HG02885 (cell line): ENCODE results near the gene MBP.

Experiments
- ATAC-seq: cut with Tn5 transposase; IDR thresholded peaks from one replicate; pipeline ENCODE4 v1.9.1; 2021; ENCODE audit warnings: mild to moderate bottlenecking; ENCODE audit not compliant: unreplicated experiment, poor library complexity

The MBP gene

DNA sequence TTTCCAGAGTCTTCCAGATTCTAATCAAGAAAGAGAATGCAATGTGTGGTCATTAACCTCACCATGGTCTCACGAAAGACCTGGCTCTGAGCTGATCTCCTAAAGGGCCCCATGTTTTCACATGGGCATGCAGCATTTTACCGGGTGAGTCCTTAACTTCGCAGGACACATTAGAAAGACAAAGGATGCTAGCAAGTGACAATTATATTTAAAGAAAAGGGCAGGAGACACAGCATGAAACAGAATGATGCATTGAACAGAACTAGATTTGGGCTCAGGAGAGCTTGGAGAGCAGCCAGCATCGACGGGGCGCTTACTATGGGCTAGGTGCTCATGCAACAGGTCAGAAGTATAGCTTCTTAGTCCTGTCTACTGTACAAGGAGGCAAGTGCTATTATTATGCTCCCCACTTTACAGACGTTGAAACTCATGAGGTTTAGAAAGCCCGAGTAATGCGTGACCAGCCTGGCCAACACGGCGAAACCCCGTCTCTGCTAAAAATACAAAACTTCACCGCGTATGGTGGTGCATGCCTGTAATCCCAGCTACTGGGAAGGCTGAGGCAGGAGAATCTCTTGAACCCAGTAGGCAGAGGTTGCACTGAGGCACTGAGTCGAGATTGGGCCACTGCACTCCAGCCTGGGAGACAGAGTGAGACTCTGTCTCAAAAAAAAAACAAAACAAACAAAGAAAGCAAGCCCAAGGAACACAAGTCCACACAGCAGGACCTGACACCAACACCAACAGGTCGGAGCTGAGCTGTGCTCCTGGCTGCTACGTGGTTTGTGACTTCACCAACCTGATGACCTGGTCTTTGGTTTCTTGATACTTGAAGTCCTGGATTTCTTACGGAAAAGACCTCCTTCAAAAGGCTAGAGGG, 16.1 kb downstream of the MBP start:
- ATAC-seq: no peak

DNA sequence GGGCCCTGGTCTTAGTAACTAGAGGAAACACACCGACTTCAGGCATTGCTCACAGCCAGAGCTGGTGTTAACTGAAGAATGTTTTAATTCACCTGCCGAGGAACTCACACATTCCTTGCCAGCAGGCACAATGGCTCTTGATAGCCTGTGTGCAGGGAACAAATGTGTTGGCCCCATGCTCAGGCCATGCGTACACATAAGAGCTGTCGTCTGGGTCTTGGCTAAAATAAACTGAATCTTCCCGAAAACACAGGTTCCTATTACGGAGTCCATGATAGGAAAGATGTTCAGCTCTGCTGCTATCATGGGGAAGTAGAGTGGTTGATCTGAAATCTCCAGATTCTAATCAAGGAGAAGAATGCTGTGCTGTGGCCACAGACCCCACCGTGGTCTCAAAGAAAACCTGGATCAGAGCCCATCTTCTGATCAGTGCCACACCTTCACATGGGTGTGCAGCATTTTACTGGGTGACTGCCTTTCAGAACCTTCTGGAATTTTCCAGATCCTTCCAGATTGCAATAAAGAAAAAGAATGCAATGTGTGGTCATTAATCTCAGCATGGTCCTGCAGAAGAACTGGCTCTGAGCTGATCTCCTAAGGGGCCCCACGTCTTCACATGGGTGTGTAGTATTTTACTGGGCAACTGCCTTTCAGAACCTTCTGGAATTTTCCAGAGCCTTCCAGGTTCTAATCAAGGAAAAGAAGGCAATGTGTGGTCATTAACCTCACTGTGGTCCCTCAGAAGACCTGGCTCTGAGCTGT, 17.2 kb downstream of the MBP start:
- no peak for ATAC-seq

DNA sequence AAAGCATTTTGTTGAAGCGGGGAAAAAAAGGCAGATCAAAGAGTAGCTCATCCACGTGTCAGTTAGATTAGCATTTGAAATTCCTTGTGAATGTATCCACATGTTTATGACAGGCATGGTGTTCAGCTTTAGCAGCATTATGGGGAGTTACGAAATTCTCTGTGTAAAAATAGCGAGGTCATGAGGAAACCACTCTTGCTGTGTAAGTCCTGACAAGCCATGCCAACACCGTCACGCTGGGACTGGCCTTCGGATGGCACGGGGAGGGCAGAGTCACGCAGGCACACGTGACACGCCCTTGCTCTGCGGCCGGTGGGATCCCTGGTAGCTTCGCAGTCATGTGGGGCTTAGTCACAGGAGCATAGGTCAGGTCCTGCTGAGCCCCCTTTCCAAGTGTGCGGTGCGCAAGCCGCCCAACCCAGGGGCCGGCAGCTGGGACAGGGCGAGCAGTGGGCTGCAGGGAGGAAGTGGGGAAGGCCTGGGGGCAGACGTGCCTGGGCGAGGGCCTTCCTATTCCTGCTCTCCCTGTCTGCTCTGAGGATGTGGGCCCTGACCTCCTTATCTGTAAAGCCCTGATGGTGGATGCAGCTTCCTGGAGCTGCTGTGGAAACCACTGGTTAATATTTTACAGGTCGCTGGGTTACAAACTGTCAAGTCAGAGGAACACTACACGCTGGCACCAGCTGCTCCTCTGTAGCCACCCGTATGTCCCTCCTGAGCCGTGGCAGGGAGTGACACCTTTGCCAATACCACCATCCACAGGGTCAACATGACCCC, 18.0 kb downstream of the MBP start:
- no peak for ATAC-seq

DNA sequence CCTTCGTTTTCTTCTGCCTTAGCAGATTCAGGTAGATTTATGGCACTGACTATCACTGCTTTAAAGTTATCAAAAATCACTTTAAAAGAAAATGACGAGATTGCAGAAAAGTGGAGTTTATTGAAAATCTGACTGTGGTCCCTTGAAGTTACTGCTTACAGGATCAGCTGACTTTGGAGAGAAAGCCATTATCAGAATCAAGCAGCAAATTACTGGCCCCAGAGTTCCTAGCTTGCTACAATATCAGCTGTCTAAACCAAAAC, 18.5 kb downstream of the MBP start:
- no peak for ATAC-seq

DNA sequence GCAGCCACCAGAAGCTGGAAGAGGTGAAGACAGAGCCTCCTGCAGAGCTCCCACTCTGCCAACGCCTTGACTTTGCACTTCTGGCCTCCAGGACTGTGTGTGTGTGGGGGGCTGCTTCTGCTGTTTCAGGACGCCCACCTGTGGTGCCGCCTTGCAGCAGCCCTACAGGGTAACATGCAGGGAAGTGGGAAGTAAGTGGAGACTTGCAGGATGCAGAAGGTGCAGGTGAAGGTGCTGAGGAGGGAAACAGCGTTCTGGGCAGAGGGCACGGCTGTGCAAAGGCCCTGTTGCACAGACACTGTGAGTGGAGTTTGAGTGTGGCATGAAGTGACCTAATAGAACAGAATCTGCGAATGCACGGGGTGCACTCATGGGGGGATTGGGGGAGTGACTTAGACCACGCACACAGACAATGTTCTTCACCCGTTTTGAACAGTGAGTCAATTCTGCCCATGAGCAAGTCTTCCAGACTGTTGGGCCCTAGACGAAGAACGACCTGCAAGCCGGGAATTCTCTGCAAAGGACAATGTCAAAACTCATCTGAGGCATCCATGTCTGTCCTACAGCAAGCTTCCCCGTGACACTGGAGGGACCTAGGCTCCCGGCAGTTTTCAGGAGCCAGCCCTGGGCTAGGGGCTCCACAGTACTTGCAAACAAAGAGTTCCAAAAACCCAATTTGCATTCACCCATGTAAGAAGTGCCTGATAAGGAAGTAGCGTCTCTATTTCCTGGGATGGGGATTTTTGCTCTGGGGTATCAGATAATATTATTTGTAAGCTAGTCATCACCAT, 19.0 kb downstream of the MBP start:
- no peak for ATAC-seq

DNA sequence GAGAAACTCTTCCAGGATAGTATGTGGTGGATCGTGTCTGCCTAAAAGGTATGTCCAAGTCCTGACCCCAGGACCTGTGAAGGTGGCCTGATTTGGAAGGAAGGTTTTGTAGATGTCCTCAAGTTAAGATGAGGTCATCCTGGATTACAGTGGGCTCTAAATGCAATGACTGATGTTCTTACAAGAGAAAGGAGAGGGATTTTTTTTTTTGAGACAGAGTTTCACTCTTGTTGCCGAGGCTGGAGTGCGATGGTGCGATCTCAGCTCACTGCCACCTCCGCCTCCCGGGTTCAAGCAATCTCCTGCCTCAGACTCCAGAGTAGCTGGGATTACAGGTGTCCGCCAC, 19.9 kb downstream of the MBP start:
- no peak for ATAC-seq

DNA sequence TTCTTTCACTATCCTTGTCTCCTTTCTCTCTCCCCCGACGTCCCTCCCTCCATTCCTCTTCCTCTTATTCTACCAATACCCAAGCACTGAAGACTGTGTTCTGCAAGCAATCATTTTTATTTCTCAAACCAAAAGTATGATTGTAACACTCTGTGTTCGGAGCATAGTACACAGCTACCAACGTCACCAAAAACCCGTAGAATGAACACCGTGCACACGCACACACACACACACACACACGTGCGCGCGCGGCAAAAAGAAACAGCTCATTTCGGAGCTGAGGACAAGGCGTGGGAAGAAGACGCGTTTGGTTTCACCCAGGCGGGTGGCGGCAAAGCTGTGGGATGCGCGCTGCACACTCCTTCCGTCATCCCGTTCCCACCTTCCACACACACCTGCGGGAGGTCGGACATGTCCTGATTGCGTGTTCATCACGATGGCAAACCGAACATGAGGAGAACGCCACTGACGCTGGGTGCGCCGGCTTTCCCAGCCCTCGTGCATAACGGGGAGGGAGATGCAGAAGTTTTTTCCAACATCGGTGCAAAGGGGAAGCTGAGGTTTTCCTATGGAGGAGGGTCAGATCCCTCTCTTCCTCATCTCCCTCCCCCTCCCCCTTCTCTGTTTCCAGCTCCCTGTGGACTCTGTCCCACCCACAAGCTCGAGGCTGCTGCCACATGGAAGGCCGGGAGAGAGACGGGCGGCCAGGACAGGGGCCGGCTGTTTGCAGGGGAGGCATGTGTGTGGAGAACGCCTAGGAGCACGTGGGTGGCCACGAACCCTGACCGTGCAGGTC, 20.4 kb downstream of the MBP start:
- no peak for ATAC-seq

DNA sequence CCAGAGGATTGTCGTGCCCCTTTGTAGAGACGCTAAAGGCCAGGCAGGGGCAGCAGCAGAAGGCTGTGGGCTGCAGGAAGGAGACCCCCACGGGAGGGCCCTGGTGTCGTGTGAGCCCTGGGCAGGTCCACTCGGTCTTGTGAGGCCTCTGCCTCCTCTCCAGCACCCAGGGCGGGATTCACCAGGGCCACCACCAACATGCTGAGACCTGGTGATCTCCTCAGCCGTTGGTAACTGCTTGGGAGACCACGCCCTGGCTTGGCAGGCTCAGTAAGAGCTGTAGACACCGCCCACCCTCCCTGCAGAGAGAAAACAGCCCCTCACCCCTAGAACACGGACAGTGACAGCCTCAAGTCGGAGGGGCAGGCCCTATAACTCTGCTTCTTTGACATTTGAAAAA, 21.1 kb downstream of the MBP start:
- no peak for ATAC-seq

DNA sequence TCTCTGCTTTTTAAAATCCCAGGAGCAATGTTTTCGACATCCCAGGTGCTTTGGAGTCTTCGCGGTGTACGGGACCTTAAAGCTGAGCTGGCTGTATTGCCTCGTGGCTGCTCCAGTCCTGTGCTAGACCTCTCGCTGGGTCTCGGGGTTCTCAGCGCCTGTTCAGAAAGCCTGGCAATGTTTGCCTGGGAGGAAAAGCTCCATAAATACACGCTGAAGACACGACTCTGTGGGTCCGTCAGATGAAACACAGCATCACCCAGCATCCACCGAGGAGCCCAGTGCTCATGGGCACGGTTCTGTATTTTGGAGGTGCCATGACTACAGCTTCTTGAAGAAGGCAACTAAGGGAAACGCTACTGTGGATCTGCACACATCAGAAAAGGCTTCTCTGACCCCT, 21.6 kb downstream of the MBP start:
- ATAC-seq: no peak

DNA sequence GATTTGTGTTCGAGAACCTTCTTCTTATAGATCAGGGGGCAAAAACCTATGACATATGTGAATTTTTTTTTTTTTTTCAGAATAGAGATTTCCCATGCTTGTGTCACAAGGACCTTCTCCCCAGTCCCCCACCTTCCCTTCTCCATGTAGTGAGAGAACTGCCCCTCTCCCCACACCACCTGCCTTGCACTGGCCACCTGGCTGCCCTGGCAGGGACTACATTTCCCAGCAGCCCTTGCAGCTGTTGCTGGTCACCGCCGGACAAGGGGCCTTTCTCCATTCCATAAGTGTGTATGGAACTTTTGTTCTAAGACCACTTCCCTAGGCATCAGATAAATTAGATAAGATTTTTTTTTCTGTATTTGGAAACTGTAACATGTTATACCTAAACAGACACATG, 22.2 kb downstream of the MBP start:
- ATAC-seq: no peak

DNA sequence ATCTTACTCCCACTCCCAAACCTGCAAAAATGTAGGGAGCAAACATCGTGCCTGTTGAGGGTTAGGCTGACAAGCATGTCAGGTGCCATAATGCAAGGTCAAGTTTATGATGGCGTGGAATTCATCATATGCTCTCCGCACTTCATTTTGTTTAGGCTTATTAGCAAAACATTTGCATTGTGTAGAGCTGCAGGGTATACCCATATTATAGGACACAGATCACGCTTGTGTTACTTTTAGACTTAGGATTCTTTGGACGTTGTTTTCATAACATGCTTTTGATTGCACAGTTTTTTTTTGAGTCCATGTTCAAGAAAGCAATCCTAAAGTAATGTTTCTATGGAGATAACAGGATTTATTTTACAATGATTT, 22.9 kb downstream of the MBP start:
- no peak for ATAC-seq

DNA sequence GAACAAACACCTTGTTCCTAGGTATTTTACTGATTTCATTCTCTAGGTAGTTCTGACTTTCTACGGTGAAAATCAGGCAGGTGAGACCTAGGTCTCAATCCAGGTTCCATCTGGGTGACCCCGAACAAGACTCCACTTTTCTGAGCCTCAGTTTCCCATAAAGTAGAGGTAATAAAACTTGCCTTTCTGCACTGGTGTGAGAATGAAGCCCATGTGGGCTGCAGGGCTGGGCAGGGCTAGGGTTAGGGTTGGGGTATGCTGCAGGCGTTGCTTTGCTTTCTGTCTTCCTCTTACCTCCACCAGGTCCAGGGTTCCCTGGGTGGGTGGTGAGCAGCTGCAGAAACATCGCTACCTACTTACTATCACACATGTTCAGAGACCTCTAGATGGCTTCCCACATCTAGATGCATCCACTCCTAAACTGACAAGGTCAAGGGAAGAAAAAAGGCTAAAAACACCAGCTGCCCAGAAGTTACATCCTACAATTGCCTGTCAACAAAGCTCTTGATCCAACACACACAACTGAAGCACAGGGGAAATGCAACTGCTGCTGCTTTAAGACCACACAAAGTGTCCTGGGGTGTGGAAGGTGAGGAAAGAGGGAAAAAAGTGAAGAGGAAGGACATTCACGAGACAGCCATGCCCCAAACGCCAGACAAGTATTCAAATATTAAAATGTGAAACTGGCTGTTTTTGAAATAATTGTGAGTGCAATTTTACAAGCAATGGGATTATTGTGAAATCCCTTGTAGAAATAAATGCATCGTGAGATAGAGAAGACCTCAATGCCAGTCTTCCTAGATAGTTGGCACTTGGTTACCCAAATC, 23.5 kb downstream of the MBP start:
- no peak for ATAC-seq

DNA sequence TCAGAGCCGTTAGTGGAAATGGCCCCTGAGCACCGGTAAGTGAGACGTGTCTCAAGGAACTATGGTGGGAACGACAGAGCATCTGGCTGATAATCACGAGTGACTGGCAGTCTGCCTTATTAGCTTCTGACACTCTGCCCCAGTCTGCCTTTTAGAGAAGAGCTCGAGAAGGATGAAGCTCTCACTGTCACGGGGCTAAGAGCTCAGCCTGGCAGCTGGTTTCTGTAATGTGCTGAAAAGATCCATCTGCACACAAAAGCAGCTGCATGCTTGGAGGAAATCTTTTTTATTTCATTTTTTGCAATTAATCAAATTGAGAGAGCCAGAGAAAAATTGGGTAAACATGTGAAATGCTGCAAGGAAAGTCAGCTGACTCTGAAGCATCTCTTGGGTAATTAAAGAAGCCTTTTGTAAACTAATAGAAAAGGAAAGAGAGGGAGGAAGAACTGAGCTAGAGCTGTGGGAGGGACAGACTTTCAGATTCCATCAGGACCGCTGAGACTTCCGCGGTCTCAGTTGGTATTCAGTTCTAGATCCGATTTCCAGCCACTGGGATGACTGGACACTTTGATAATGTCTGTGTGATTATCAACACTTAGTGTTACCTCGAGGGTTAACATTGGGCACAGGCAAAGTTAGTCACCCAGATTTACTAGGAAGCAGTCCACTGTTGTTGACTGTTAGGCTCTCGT, 24.4 kb downstream of the MBP start:
- ATAC-seq: peak; percentile 58

DNA sequence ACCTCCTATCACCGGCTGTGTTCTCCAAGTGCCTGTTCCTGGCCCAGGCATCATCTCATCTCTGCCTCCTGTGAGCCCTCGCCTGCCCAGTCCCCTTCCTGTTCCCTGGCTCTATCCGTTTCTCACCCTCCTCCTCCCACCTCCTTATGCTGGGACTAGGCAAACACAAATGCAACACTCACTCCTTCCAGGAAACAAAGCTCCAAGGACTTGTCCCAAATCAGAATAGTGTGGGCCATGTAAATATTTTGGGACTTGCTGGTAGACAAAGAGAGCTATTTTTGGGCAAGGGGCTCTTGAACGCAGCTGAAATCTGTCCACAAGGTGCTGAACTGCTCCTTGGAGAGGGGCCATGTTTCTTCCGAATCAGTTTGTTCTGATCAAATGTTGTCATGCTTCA, 25.3 kb downstream of the MBP start:
- no peak for ATAC-seq

DNA sequence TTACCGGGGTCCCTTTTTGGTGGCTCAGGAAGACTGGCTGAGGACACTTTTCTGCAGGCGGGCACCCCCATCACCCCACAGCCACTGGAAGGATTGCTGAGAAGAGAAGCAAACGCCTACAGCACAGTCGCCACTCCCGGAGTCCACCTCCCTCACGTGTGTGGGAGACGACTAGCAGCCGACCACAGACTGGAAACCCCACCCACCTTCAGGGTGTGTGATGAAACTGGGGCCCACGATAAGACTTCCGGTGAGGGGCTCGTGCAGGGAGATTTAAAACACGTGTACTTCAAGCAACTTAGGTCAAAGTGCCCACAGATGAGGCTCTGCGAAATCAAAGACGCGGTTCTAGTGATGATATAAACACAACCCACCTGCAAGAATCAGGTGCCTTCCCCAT, 26.3 kb downstream of the MBP start:
- ATAC-seq: peak; percentile 29

DNA sequence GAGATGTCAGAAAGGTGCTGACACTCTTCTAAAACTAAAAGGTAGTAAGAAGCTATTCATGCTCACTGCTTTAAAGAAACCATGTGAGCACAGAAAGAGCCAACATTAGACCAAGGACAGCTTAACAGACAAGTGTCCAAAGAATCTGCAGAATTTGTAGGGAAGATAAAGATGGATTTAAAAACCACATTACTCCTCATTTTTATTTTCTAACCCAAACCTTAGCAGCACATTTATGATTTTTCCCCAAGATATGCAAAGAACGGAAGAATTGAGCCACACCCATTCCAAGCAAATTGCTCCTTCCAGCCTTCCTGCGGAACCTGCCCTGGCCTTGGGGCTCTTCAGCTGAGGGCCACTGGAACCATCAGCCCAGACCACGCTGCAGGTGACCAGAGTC, 26.9 kb downstream of the MBP start:
- no peak for ATAC-seq

DNA sequence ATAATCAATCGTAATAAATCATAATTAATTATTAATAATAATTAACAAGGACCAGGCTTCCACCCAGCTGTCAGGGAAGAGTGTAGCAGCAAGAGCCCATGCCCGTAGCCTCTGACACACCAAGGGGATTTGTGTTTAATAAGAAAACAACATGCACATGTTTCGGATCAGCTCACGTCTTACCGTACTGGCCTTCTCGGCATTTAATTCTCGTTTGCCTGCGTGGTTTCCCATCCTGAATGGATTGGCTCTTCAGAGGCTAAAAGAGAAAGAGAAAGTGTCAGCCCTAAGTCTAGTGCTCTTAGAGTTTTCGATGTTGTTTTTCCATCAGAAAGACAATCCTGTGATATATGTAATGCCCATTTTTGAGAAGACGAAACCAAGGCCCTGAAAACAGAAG, 27.6 kb downstream of the MBP start:
- ATAC-seq: no peak

DNA sequence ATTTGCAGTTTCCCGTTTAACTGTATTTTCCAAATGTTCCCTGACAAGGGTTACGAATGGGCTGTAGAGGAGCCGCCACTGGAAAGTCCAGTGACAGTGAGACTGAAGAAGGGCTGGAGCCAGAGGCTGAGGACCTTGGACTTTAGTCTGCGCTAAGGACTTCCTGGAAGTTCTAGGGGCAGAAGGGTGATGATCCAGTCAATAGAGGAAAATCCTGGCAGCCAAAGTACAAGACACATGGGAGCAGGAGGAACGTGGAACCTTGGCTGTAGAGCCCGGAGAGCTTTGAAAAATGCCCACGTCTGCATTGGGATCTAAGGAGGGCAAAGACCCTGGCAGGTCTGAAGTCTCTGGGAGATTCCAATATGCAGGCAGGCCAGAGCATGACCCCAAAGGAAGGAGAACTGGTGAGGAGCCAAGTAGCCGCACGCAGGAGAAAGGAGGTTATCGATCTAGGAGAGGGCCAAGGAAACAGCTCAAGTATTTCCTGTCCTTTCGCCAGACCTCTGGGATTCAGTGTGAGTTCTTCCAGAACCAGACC, 28.5 kb downstream of the MBP start:
- no peak for ATAC-seq
